SK-N-SH (cell line): ENCODE results near the gene ST6GALNAC6.

Experiments used
- EP300 ChIP-seq, 2 experiments: IDR thresholded peaks; 2 replicates each; pipeline versions ENCODE4 v1.4.0 to v1.6.1; 2012; ENCODE audit warnings: borderline replicate concordance in 1 of 2, low read depth in 1 of 2, low read length in 1 of 2
- EZH2phosphoT487 ChIP-seq: fragments of 200-600 bp; sonication (generic); IDR thresholded peaks from 2 replicates; pipeline ENCODE4 v1.6.1; 2017; ENCODE audit warnings: low read depth, mixed run types, mild to moderate bottlenecking, antibody characterized with exemption, moderate library complexity, borderline replicate concordance
- GATA2 ChIP-seq: sonication (generic); formaldehyde crosslinking; IDR thresholded peaks from 2 replicates; pipeline ENCODE4 v1.5.0; 2020; ENCODE audit warnings: mild to moderate bottlenecking, missing genetic modification reagents
- NFIC ChIP-seq: IDR thresholded peaks from 2 replicates; pipeline ENCODE4 v1.4.0; 2012; ENCODE audit warnings: borderline replicate concordance
- POLR2AphosphoS5 ChIP-seq: IDR thresholded peaks from 2 replicates; pipeline ENCODE4 v1.6.1; 2012; ENCODE audit warnings: low read depth, low read length
- RAD21 ChIP-seq: IDR thresholded peaks from 2 replicates; pipeline ENCODE4 v1.6.1; 2012; ENCODE audit warnings: mild to moderate bottlenecking, low read length
- RCOR1 ChIP-seq: fragments of 150-350 bp; IDR thresholded peaks from 2 replicates; pipeline ENCODE4 v1.6.1; 2017; ENCODE audit warnings: antibody characterized with exemption, low read length
- TEAD4 ChIP-seq: IDR thresholded peaks from 2 replicates; pipeline ENCODE4 v1.4.0; 2012; ENCODE audit warnings: mild to moderate bottlenecking, borderline replicate concordance; ENCODE audit not compliant: insufficient read depth
- TF ChIP-seq, protein P1 (sequence below): fragments of 200-600 bp; sonication (generic); IDR thresholded peaks from 2 replicates; pipeline ENCODE4 v1.6.1; 2017; ENCODE audit warnings: antibody characterized with exemption, mild to moderate bottlenecking, moderate library complexity
- TF ChIP-seq, protein P2 (sequence below): IDR thresholded peaks from 2 replicates; pipeline ENCODE4 v1.6.1; 2012; ENCODE audit warnings: mild to moderate bottlenecking, low read depth, low read length, moderate library complexity
- TF ChIP-seq, protein P3 (sequence below): IDR thresholded peaks from 2 replicates; pipeline ENCODE4 v1.4.0; 2012; ENCODE audit warnings: low read depth, borderline replicate concordance
- TF ChIP-seq, protein P4 (sequence below): IDR thresholded peaks from 2 replicates; pipeline ENCODE4 v1.4.0; 2012; ENCODE audit warnings: low read depth

DNA sequence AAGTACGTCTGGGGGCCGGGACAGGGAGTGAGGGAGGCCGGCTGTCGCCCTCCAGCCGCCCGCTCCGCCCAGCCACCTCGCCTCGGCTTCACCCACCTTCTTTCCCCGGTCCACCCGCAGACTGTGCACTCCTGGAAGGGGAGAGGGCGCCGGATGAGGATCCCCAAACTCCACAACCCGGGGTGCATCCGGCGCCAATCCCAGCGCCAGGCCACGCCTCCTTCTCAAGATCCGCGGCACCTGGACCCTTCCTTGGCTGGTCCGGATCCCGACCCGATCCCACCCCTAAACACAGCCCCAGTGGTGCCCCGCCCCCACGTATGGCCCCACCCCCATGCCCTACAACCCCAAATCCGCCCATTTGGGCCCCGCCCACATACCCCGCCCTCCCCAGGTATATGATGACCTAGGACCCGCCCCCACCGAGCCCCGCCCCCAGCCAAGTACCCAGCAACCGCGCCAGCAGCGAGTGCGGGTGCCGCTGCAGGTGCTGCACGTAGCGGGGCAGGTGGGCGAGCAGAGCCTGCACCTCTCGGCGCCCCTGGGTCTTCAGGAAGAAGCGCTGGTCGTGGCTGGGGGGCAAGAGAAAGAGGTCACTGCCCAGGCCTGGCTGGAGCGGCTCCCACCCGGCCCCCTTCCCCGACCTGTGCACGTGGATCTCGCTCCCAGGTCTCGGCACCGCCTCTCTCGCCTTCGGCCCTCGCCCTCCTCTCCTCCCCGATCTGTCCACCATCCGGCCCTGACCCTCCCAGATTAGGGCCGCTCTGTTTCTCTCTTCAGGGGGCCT, 28.0 kb upstream of the ST6GALNAC6 start:
- TF ChIP-seq, protein P1, sequence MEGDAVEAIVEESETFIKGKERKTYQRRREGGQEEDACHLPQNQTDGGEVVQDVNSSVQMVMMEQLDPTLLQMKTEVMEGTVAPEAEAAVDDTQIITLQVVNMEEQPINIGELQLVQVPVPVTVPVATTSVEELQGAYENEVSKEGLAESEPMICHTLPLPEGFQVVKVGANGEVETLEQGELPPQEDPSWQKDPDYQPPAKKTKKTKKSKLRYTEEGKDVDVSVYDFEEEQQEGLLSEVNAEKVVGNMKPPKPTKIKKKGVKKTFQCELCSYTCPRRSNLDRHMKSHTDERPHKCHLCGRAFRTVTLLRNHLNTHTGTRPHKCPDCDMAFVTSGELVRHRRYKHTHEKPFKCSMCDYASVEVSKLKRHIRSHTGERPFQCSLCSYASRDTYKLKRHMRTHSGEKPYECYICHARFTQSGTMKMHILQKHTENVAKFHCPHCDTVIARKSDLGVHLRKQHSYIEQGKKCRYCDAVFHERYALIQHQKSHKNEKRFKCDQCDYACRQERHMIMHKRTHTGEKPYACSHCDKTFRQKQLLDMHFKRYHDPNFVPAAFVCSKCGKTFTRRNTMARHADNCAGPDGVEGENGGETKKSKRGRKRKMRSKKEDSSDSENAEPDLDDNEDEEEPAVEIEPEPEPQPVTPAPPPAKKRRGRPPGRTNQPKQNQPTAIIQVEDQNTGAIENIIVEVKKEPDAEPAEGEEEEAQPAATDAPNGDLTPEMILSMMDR = no peak
- TF ChIP-seq POLR2AphosphoS5 = no peak
- TF ChIP-seq RCOR1 = no peak
- TF ChIP-seq, protein P2, sequence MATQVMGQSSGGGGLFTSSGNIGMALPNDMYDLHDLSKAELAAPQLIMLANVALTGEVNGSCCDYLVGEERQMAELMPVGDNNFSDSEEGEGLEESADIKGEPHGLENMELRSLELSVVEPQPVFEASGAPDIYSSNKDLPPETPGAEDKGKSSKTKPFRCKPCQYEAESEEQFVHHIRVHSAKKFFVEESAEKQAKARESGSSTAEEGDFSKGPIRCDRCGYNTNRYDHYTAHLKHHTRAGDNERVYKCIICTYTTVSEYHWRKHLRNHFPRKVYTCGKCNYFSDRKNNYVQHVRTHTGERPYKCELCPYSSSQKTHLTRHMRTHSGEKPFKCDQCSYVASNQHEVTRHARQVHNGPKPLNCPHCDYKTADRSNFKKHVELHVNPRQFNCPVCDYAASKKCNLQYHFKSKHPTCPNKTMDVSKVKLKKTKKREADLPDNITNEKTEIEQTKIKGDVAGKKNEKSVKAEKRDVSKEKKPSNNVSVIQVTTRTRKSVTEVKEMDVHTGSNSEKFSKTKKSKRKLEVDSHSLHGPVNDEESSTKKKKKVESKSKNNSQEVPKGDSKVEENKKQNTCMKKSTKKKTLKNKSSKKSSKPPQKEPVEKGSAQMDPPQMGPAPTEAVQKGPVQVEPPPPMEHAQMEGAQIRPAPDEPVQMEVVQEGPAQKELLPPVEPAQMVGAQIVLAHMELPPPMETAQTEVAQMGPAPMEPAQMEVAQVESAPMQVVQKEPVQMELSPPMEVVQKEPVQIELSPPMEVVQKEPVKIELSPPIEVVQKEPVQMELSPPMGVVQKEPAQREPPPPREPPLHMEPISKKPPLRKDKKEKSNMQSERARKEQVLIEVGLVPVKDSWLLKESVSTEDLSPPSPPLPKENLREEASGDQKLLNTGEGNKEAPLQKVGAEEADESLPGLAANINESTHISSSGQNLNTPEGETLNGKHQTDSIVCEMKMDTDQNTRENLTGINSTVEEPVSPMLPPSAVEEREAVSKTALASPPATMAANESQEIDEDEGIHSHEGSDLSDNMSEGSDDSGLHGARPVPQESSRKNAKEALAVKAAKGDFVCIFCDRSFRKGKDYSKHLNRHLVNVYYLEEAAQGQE = no peak
- TF ChIP-seq EZH2phosphoT487 = no peak
- no peak for TF ChIP-seq NFIC
- TF ChIP-seq GATA2 (CRISPR knock-in tag) = no peak
- TF ChIP-seq RAD21 = no peak
- TF ChIP-seq, protein P3, sequence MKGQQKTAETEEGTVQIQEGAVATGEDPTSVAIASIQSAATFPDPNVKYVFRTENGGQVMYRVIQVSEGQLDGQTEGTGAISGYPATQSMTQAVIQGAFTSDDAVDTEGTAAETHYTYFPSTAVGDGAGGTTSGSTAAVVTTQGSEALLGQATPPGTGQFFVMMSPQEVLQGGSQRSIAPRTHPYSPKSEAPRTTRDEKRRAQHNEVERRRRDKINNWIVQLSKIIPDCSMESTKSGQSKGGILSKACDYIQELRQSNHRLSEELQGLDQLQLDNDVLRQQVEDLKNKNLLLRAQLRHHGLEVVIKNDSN = no peak
- TF ChIP-seq, protein P4, sequence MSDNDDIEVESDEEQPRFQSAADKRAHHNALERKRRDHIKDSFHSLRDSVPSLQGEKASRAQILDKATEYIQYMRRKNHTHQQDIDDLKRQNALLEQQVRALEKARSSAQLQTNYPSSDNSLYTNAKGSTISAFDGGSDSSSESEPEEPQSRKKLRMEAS = no peak
- TF ChIP-seq EP300 (IDR thresholded peaks at IDR 0.05; ENCODE audit: borderline replicate concordance in 1 of 2, low read depth in 1 of 2, low read length in 1 of 2) = no peak
- no peak for TF ChIP-seq TEAD4
